IPS DF 6.9 (cell line): ENCODE results near the gene MGMT.

Experiments used
- DNase-seq: peaks from one replicate; pipeline ENCODE4 v3.0.0-alpha.2; 2013; ENCODE audit warnings: low read depth, low spot score
- H3K27ac ChIP-seq: one replicate; pipeline ENCODE4 v1.5.1; 2013; ENCODE audit warnings: low read length, control low read depth
- H3K27me3 ChIP-seq: 2 replicates; pipeline ENCODE4 v1.6.1; 2013; ENCODE audit warnings: mild to moderate bottlenecking, low read length; ENCODE audit not compliant: control insufficient read depth, insufficient read depth
- H3K36me3 ChIP-seq: 2 replicates; pipeline ENCODE4 v1.6.1; 2013; ENCODE audit warnings: low read length; ENCODE audit not compliant: control insufficient read depth, insufficient read depth
- H3K4me1 ChIP-seq: 2 replicates; pipeline ENCODE4 v1.6.1; 2013; ENCODE audit warnings: low read length; ENCODE audit not compliant: control insufficient read depth, insufficient read depth
- H3K4me3 ChIP-seq: 2 replicates; pipeline ENCODE4 v1.5.1; 2013; ENCODE audit warnings: mild to moderate bottlenecking, low read length
- H3K9me3 ChIP-seq: 2 replicates; pipeline ENCODE4 v1.6.1; 2013; ENCODE audit warnings: low read length, inconsistent platforms; ENCODE audit not compliant: control insufficient read depth, insufficient read depth
- WGBS: extraction: QIAGEN DNeasy Blood & Tissue Kit; methylation state at CpG from one replicate; pipeline ENCODE4 v1.1.7; 2013; ENCODE audit warnings: mixed read lengths, missing lambda C conversion rate; ENCODE audit not compliant: insufficient read length, insufficient coverage; 5-methylcytosine and 5-hydroxymethylcytosine counted together

The MGMT gene

GRCh38 chr10:129646973-129647372, 179.9 kb downstream of the MGMT start:
- no peak overlapping the region for H3K27ac ChIP-seq
- H3K4me1 ChIP-seq: 0 out of 2 replicates have a peak, but pooled peaks cover 1% of the 10 kb centered on the region
- no peak for DNase-seq
- H3K4me3 ChIP-seq: no peak overlapping the region
- WGBS: no CpG with 5 or more reads among the region's 17 CpGs
- H3K9me3 ChIP-seq: no peaks in the 10 kb centered on the region
- H3K27me3 ChIP-seq: no peaks in the 10 kb centered on the region
- no peaks in the 10 kb centered on the region for H3K36me3 ChIP-seq

GRCh38 chr10:129647590-129647989, 180.5 kb downstream of the MGMT start:
- H3K36me3 ChIP-seq: no peaks in the 10 kb centered on the region
- no peak for DNase-seq
- H3K27ac ChIP-seq: no peak overlapping the region
- no peaks in the 10 kb centered on the region for H3K27me3 ChIP-seq
- H3K4me3 ChIP-seq: no peak overlapping the region
- no CpG with 5 or more reads among the region's 4 CpGs for WGBS
- H3K9me3 ChIP-seq: no peaks in the 10 kb centered on the region
- H3K4me1 ChIP-seq: 0 out of 2 replicates have a peak, but pooled peaks cover 1% of the 10 kb centered on the region

- no peaks in the 10 kb centered on the region for H3K27me3 ChIP-seq
- no peak for DNase-seq
- H3K4me1 ChIP-seq: no peaks in the 10 kb centered on the region
- WGBS: no CpG with 5 or more reads among the region's 6 CpGs
- no peak overlapping the region for H3K27ac ChIP-seq
- H3K4me3 ChIP-seq: no peak overlapping the region
- no peaks in the 10 kb centered on the region for H3K36me3 ChIP-seq
- no peaks in the 10 kb centered on the region for H3K9me3 ChIP-seq
Measured at GRCh38 chr10:129648856-129649255, 181.8 kb downstream of the MGMT start.

GRCh38 chr10:129652021-129652420, 185.0 kb downstream of the MGMT start:
- H3K27ac ChIP-seq: no peak overlapping the region
- 100% methylated on average over 3 of the region's 15 CpGs for WGBS
- no peak overlapping the region for H3K4me3 ChIP-seq
- H3K36me3 ChIP-seq: no peaks in the 10 kb centered on the region
- no peaks in the 10 kb centered on the region for H3K27me3 ChIP-seq
- no peak for DNase-seq
- no peaks in the 10 kb centered on the region for H3K4me1 ChIP-seq
- H3K9me3 ChIP-seq: no peaks in the 10 kb centered on the region

GRCh38 chr10:129652521-129653201, 185.6 kb downstream of the MGMT start:
- H3K27ac ChIP-seq: no peak overlapping the region
- no peak overlapping the region for H3K4me3 ChIP-seq

GRCh38 chr10:129653428-129653827, 186.4 kb downstream of the MGMT start:
- Histone ChIP-seq H3K27ac (no peak overlapping the region), H3K4me3 (no peak overlapping the region), H3K4me1 (no peaks in the 10 kb centered on the region), H3K9me3 (no peaks in the 10 kb centered on the region), H3K36me3 (no peaks in the 10 kb centered on the region), H3K27me3 (no peaks in the 10 kb centered on the region)
- DNase-seq: no peak
- no CpG with 5 or more reads among the region's 8 CpGs for WGBS

More at GRCh38 chr10:129652521-129653201, 185.6 kb downstream of the MGMT start:
- no peak for DNase-seq
- Histone ChIP-seq H3K9me3 (no peaks in the 10 kb centered on the region), H3K27me3 (no peaks in the 10 kb centered on the region), H3K36me3 (no peaks in the 10 kb centered on the region), H3K4me1 (no peaks in the 10 kb centered on the region)
- no CpG with 5 or more reads among the region's 22 CpGs for WGBS

GRCh38 chr10:129653861-129654260, 186.8 kb downstream of the MGMT start:
- H3K4me3 ChIP-seq: no peak overlapping the region
- DNase-seq: no peak
- no peaks in the 10 kb centered on the region for H3K9me3 ChIP-seq
- no peaks in the 10 kb centered on the region for H3K36me3 ChIP-seq
- H3K27me3 ChIP-seq: no peaks in the 10 kb centered on the region
- no peak overlapping the region for H3K27ac ChIP-seq
- WGBS: no CpG with 5 or more reads among the region's 11 CpGs
- H3K4me1 ChIP-seq: no peaks in the 10 kb centered on the region

GRCh38 chr10:129654461-129654860, 187.4 kb downstream of the MGMT start:
- no CpG with 5 or more reads among the region's 7 CpGs for WGBS
- Histone ChIP-seq H3K27me3 (no peaks in the 10 kb centered on the region), H3K36me3 (no peaks in the 10 kb centered on the region), H3K27ac (no peak overlapping the region), H3K4me3 (no peak overlapping the region), H3K4me1 (no peaks in the 10 kb centered on the region), H3K9me3 (no peaks in the 10 kb centered on the region)
- no peak for DNase-seq

GRCh38 chr10:129655007-129655678, 188.1 kb downstream of the MGMT start:
- no peaks in the 10 kb centered on the region for H3K9me3 ChIP-seq
- H3K4me3 ChIP-seq: no peak overlapping the region
- WGBS: no CpG with 5 or more reads among the region's 22 CpGs
- H3K27me3 ChIP-seq: no peaks in the 10 kb centered on the region
- H3K4me1 ChIP-seq: no peaks in the 10 kb centered on the region
- no peak overlapping the region for H3K27ac ChIP-seq
- H3K36me3 ChIP-seq: no peaks in the 10 kb centered on the region
- DNase-seq: no peak

GRCh38 chr10:129655679-129656031, 188.6 kb downstream of the MGMT start:
- H3K27me3 ChIP-seq: no peaks in the 10 kb centered on the region
- H3K36me3 ChIP-seq: no peaks in the 10 kb centered on the region
- H3K4me3 ChIP-seq: no peak overlapping the region
- no peaks in the 10 kb centered on the region for H3K4me1 ChIP-seq
- no peak overlapping the region for H3K27ac ChIP-seq
- DNase-seq: no peak
- H3K9me3 ChIP-seq: no peaks in the 10 kb centered on the region
- no CpG with 5 or more reads among the region's 8 CpGs for WGBS

GRCh38 chr10:129656642-129657041, 189.6 kb downstream of the MGMT start:
- Histone ChIP-seq H3K4me1 (no peaks in the 10 kb centered on the region), H3K27me3 (no peaks in the 10 kb centered on the region), H3K27ac (no peak overlapping the region), H3K4me3 (no peak overlapping the region), H3K9me3 (no peaks in the 10 kb centered on the region), H3K36me3 (no peaks in the 10 kb centered on the region)
- WGBS: no CpG with 5 or more reads among the region's 7 CpGs
- no peak for DNase-seq
